ENCODE results near the gene PLPP2.

PLPP2 gene

DNA sequence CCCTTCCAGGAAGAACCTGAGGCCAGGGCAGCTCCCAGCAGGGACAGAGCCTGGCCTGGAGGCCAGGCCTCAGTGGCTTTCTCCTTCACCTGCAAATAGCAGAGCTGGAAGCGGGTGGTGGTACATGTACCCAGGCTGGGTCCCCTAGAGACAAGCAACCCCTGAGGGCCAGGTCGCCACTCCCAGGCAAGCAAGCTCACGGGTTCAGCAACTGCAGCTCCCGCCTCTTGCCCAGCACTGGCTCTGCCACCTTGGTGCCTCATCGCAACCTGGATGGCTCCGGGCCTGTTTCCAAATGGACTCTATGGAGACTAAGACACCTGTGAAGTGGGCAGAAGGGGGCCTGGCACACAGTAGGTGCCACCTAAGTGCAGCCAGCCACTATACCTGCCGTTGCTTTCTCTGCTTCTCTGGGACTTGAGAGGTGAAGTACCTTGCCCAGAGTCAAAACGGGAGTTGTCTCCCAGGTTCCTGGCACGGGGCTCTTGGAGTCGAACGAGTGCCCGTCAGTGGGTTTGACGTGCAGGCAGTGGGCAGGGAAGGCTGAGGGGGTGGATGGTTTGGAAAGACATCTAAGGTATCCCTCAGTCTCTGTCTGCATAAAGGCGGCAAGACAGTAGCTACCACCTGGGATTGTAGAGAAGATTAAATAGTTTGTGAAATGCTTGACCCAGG lies 2.4 kb upstream of the PLPP2 start:
- no peak for DNase-seq (ENCODE audit: low read depth in 3 of 3)

DNA sequence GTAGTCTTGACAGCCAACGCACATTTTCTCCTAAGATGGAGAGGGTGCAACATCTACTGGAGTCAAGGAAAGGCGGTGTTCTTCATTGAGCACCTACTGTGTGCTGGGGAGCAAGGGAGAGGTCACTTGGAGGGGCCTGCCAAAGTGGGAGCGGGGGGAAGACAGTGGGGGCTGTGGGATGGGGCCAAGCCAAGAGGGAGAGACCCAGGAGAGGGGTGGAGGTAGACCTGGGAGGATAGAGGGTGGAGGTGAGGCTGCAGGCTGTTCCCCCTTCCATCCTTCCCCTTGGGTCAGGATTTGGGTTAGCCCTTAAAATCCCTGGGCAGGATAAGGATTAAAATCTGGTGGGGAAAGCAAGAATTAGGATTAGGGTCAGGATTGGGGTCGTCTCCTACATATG lies 1.7 kb upstream of the PLPP2 start:
- DNase-seq (ENCODE audit: low read depth in 3 of 3) = no peak

DNA sequence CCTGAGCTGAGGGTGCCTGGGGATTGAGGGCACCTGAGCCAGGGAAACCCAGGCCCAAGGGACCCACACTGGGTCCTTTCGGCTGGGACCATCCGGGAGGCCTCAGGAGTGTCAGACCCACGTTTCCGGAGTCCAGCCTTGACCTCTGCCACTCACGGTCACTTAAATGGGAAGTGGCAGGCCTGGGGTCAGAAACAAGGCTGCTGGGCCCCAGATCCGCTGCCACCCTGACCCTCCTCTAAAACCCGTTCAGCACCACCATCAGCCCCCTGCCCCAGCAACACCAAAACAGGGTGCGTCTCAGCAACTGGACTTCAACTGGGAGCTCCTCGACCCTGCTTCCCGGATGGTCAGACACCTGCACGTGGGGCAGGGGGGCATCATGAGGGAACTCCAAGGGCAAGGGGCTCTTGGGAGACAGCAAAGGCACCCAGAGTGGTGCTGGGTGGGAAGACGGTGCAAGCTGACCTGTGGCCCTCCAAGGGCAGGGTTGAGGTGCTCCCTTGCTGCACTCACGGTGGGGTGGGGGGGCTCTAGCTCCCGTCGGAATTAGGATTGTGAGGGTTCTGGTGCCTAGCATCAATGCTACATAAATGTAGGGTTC lies 1.2 kb upstream of the PLPP2 start:
- no peak for DNase-seq (ENCODE audit: low read depth in 3 of 3)

DNA sequence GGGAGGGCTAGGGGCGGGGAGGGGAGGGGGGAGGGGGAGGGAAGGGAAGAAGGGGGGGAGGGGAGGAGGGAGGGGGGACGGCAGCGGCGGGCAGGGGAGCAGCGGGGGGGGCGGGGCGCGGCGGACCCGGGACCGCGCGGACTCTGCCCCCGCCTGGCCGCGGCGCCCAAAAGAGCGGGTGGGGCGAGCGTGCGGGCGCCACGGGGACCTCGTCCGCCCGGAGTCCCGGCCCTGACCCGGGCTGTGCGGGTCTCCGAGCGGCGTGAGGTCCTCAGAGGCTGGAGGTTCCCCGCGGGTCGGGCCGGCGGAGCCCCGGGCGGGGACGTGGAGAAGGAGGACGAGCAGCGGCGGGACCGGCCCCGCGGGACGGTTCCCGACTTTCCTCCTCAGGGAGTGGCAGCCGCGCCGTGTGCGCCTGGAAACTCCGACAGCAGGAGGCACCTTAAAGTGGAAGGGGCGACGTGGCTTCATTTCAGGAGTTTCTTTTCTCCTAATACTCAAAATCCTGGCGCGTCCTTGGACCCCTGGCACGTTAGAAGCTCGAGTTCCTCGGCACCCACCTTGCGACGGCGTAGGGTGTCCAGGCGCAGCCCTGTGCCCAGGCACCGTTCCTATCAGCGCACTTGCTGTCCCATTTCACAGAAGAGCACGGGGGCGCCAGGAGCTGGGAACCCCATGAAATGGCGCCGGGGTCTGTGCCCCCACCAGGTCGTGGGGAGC lies 518 bp upstream of the PLPP2 start:
- DNase-seq (ENCODE audit: low read depth in 3 of 3) = no peak

GRCh38 chr19:290372-291005 lies 714 bp downstream of the PLPP2 start:
- DNase-seq (ENCODE audit: low read depth in 3 of 3) = no peak

- peak in 1 of 3 experiments; percentile 21 for DNase-seq (ENCODE audit: low read depth in 3 of 3)
These were observed 1.4 kb downstream of the PLPP2 start for GRCh38 chr19:289651-290371.

DNA sequence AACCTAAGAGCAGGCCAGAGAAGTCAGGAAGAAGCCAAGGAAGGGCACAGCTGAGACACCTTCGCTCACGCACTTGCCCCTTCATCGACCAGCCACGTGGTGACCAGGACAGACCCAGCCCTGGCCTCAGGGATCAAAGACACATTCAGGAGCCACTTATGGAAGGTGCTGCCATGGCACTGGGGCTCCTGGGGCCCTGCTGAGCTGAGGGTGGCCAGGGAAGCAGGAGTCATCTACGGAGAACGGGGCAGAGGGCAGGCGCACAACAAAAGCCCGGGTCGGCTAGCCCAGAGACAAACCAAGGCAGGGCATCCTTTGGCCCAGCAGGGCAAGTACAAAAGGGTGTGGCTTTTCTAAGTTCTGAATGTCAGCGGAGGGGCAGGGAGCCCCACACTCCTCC lies 2.3 kb downstream of the PLPP2 start:
- DNase-seq (ENCODE audit: low read depth in 3 of 3) = no peak

- no peak for DNase-seq (ENCODE audit: low read depth in 3 of 3)
These were observed 3.8 kb downstream of the PLPP2 start for GRCh38 chr19:287381-287871.

GRCh38 chr19:283395-283794 lies 7.8 kb downstream of the PLPP2 start:
- no peak for DNase-seq (ENCODE audit: low read depth in 3 of 3)

DNA sequence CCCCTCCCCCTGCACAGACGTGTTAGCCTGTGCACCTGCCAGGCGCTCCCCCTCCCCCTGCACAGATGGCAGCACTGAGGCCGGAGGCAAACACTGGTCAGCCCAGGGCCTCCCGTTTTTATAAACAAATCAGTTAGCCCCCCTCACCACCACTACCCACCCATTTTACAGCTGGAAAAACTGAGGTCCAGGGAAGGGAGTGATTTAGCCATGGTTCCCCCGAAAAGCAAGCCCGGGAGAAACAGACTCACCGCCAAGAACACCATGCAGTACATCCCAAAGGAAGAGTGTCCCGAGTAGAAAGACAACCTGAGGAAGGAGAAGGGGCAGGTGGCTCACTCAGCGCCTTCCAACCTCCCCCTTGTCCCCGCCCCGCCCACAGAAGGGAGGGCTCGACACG lies 8.7 kb downstream of the PLPP2 start:
- DNase-seq (ENCODE audit: low read depth in 3 of 3) = no peak

- no peak for DNase-seq (ENCODE audit: low read depth in 3 of 3)
These were observed 9.2 kb downstream of the PLPP2 start for GRCh38 chr19:281992-282391.

GRCh38 chr19:281156-281853 lies 9.9 kb downstream of the PLPP2 start:
- no peak for DNase-seq (ENCODE audit: low read depth in 3 of 3)

GRCh38 chr19:280541-281009 lies 10.6 kb downstream of the PLPP2 start:
- no peak for DNase-seq (ENCODE audit: low read depth in 3 of 3)

GRCh38 chr19:279656-280055 lies 11.5 kb downstream of the PLPP2 start:
- no peak for DNase-seq (ENCODE audit: low read depth in 3 of 3)

DNA sequence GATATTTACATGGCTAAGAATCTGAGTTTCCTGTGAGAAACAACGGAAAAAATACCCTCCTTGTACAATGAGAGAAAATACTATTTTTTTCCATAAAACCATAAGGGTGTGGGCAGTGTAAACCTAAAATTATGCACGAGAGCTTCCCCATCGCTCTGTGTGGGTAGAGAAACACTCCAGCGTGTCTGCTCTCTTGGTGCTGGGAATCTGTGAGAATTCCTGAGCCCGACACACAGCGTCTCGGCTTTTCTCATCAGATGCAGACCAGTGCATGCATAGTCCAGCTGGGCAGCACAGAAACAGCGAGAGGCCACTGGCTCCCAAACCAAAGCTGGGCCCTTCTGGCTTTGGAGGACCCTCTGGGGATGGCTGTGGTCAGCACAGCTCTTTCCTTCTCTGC lies 12.0 kb downstream of the PLPP2 start:
- DNase-seq (ENCODE audit: low read depth in 3 of 3) = no peak

DNA sequence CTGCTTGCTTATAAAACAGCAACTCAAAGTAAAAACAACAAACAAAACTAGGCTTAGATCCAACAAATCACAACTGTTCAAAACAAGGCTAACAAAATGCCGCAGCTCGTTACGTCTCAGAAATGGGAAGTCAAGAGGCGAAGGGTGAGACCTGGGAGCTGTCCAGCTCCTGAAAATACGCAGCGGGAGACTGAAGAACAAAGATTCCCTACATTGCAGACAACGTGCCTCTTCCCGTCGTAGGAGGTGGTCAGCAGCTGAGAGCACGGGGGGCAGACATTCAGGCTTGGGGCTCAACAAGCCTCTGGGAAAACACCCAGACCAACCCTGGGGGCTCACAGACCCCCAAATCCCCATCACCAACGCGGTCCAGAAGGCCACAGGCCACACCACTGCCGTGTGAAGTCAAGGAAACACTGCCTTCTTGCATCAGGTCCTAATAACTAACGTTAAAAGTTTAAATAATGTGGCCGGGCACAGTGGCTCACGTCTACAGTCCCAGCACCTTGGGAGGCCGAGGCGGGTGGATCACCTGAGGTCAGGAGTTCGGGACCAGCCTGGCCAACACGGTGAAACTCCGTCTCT lies 13.5 kb downstream of the PLPP2 start:
- DNase-seq (ENCODE audit: low read depth in 3 of 3) = no peak

- DNase-seq (ENCODE audit: low read depth in 3 of 3) = no peak
These were observed 14.1 kb downstream of the PLPP2 start for GRCh38 chr19:277131-277530.

DNA sequence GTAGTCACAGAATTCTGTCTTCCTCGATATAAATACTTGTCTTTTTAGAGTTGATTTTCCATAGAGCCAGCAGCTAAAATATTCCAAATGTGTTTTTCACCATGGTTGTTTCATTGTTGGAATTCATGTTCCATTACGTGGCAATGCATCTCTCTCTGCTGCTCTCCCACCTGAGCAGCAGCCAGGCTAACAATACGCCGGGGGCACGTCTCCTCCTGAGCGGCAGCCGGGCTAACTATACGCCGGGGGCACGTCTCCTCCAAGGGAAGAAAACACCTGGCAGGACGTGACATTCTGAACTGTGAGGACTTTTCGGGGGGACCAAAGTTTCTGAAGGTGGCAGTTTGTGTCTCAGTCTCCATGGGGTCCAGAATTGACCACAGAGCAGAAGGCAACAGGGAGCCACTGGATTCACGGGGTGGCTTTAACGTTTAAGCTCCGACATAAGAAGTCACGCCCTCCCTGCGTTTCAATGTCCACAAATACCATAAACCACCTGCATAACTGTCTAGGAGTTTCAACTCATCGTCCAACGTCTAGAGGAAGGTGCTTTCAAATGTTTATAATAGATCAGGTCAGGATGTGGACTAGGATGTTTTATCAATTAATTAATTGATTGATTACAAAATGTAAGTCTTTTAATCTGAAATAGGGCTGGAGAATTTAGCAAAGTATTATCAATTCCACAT lies 15.1 kb downstream of the PLPP2 start:
- no peak for DNase-seq (ENCODE audit: low read depth in 3 of 3)

DNA sequence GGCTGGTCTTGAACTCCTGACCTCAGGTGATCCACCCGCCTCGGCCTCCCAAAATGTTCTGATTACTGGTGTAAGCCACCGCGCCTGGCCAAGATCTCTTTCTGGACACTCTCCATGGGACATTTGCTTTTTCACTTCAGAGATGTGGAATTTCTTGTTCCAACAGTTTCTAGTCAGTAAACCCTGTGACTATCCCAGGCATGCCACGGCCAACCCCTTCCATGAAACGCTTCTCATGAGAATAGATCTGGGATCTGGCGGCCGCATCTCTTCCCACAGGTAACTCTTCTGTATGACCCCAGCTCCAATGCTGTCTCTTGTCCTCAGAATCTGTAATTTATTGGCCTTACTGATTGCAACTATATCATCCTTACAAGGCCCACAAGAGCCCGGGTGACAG lies 16.2 kb downstream of the PLPP2 start:
- DNase-seq (ENCODE audit: low read depth in 3 of 3) = no peak

DNA sequence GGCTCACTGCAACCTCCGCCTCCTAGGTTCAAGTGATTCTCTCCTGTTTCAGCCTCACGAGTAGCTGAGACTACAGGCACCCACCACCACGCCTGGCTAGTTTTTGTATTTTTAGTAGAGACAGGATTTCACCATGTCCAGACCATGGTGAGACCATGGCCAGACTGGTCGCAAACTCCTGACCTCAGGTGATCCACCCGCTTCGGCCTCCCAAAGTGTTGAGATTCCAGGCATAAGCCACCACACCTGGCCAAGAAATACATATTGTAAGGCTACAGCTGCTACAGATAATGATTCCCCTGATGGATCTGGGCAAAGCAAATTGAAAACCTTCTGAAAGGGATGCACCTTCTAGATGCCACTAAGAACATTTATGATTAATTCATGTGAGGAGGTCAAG lies 17.8 kb downstream of the PLPP2 start:
- no peak for DNase-seq (ENCODE audit: low read depth in 3 of 3)
